IMR-90 (cell line): Measurements from ENCODE around the gene FES. TPM values are rescaled to one million over a fixed set of nuclear protein-coding genes. Genes with fewer than 3 reads are reported as not detected.

ENCODE experiments used
- ATAC-seq: fragments of 200-7000 bp; cut with Tn5 transposase; 2 replicates; pipeline ENCODE4 v1.9.1; 2020; ENCODE audit warnings: low read depth, mild to moderate bottlenecking, moderate library complexity
- BruUV-seq: library from RNA; stranded (reverse); fragments of 400-500 nt; replicated peaks from 2 replicates; lab custom pipeline; 2021; lab: Mats Ljungman, UMichigan
- CTCF ChIA-PET: fragments of 300-600 bp; formaldehyde crosslinking; extraction: SDS; loops from one replicate; lab custom pipeline; 2021; ENCODE audit warnings: antibody characterized with exemption; lab: Yijun Ruan, JAX
- POLR2A ChIA-PET: fragments of 300-600 bp; sonication (Branson Sonifier 250); formaldehyde crosslinking; loops from one replicate; lab custom pipeline; 2022; ENCODE audit warnings: antibody characterized with exemption; ENCODE audit not compliant: unreplicated experiment; lab: Charles Lee
- DNase-seq: peaks from one replicate; pipeline ENCODE4 v3.0.0; 2013
- H2AFZ ChIP-seq: replicated peaks from 2 replicates; pipeline ENCODE3; 2013; ENCODE audit warnings: low read length, mild to moderate bottlenecking; ENCODE audit not compliant: poor library complexity
- H2AK5ac ChIP-seq: 2 replicates; pipeline ENCODE4 v1.6.1; 2013; ENCODE audit warnings: low read depth, low read length, inconsistent platforms
- H2AK9ac ChIP-seq: replicated peaks from 2 replicates; pipeline ENCODE3; 2013; ENCODE audit warnings: mild to moderate bottlenecking, low read depth, low read length, moderate library complexity; ENCODE audit not compliant: poor library complexity
- H2BK120ac ChIP-seq: 2 replicates; pipeline ENCODE4 v1.6.1; 2013; ENCODE audit warnings: low read depth, low read length, inconsistent platforms
- H2BK15ac ChIP-seq: 3 replicates; pipeline ENCODE4 v1.6.1; 2013; ENCODE audit warnings: low read depth, low read length, inconsistent platforms
- H2BK20ac ChIP-seq: 2 replicates; pipeline ENCODE4 v1.6.1; 2013; ENCODE audit warnings: low read depth, mild to moderate bottlenecking, inconsistent platforms, low read length, moderate library complexity
- H2BK5ac ChIP-seq: 2 replicates; pipeline ENCODE4 v1.6.1; 2013; ENCODE audit warnings: mild to moderate bottlenecking, low read depth, low read length, inconsistent platforms; ENCODE audit not compliant: poor library complexity, severe bottlenecking
- H3K14ac ChIP-seq: replicated peaks from 2 replicates; pipeline ENCODE4 v1.6.1; 2013; ENCODE audit warnings: low read depth, low read length, inconsistent platforms
- H3K18ac ChIP-seq: 2 replicates; pipeline ENCODE4 v1.6.1; 2013; ENCODE audit warnings: low read depth, low read length, control low read depth
- H3K23ac ChIP-seq: 2 replicates; pipeline ENCODE4 v1.6.1; 2013; ENCODE audit warnings: low read depth, low read length, inconsistent platforms
- H3K27ac ChIP-seq: 2 replicates; pipeline ENCODE4 v1.5.1; 2013; ENCODE audit warnings: mild to moderate bottlenecking, control low read depth, low read length; ENCODE audit not compliant: insufficient read depth
- H3K27me3 ChIP-seq: 2 replicates; pipeline ENCODE4 v1.6.1; 2013; ENCODE audit warnings: low read length; ENCODE audit not compliant: control insufficient read depth, insufficient read depth
- H3K36me3 ChIP-seq: 2 replicates; pipeline ENCODE4 v1.6.1; 2013; ENCODE audit warnings: low read length, mixed read lengths; ENCODE audit not compliant: control insufficient read depth, insufficient read depth
- H3K4ac ChIP-seq: 2 replicates; pipeline ENCODE4 v1.6.1; 2013; ENCODE audit warnings: low read depth, low read length, inconsistent platforms
- H3K4me1 ChIP-seq: 2 replicates; pipeline ENCODE4 v1.6.1; 2013; ENCODE audit warnings: low read length, mixed read lengths; ENCODE audit not compliant: control insufficient read depth, insufficient read depth
- H3K4me2 ChIP-seq: 2 replicates; pipeline ENCODE4 v1.6.1; 2013; ENCODE audit warnings: low read depth, mild to moderate bottlenecking, control low read depth, low read length, moderate library complexity
- H3K4me3 ChIP-seq: 2 replicates; pipeline ENCODE4 v1.5.1; 2013; ENCODE audit warnings: low read depth, mild to moderate bottlenecking, control low read depth, low read length, moderate library complexity; ENCODE audit not compliant: insufficient read depth
- H3K56ac ChIP-seq: 2 replicates; pipeline ENCODE4 v1.6.1; 2013; ENCODE audit warnings: low read length, inconsistent platforms; ENCODE audit not compliant: insufficient read depth; ENCODE audit errors: extremely low read depth
- H3K79me1 ChIP-seq, 2 experiments: 2 replicates each; pipeline ENCODE4 v1.6.1; 2013; ENCODE audit warnings: low read length in 2 of 2, inconsistent platforms in 1 of 2, low read depth in 1 of 2
- H3K9ac ChIP-seq: 2 replicates; pipeline ENCODE4 v1.6.1; 2013; ENCODE audit warnings: low read depth, low read length, control low read depth
- H3K9me1 ChIP-seq: 2 replicates; pipeline ENCODE4 v1.6.1; 2013; ENCODE audit warnings: low read length, inconsistent platforms; ENCODE audit not compliant: insufficient read depth
- H3K9me3 ChIP-seq: 2 replicates; pipeline ENCODE4 v1.6.1; 2013; ENCODE audit warnings: low read length; ENCODE audit not compliant: control insufficient read depth, insufficient read depth
- H4K20me1 ChIP-seq: 2 replicates; pipeline ENCODE4 v1.6.1; 2013; ENCODE audit warnings: low read length, inconsistent platforms; ENCODE audit not compliant: insufficient read depth
- H4K5ac ChIP-seq: 2 replicates; pipeline ENCODE4 v1.6.1; 2013; ENCODE audit warnings: mild to moderate bottlenecking, low read depth, low read length, control low read depth
- H4K8ac ChIP-seq, 2 experiments: 2 replicates each; pipeline ENCODE4 v1.6.1; 2013; ENCODE audit warnings: low read depth in 2 of 2, low read length in 2 of 2, control low read depth in 1 of 2, inconsistent platforms in 1 of 2
- H4K91ac ChIP-seq: 2 replicates; pipeline ENCODE4 v1.6.1; 2013; ENCODE audit warnings: low read depth, low read length, inconsistent platforms; ENCODE audit not compliant: insufficient read depth
- BHLHE40 ChIP-seq: fragments of 150-350 bp; IDR thresholded peaks from 2 replicates; pipeline ENCODE4 v1.6.1; 2016; ENCODE audit warnings: mild to moderate bottlenecking, low read depth, low read length
- CEBPB ChIP-seq: IDR thresholded peaks from 2 replicates; pipeline ENCODE4 v1.6.1; 2012; ENCODE audit warnings: low read depth, low read length, improper control_type of control experiment
- CHD1 ChIP-seq: IDR thresholded peaks from 2 replicates; pipeline ENCODE4 v1.6.1; 2012; ENCODE audit warnings: low read depth, low read length, improper control_type of control experiment
- CTCF ChIP-seq: conservative IDR thresholded peaks from 2 replicates; pipeline ENCODE4 v1.5.1; 2012; ENCODE audit warnings: mild to moderate bottlenecking, low read depth, low read length, improper control_type of control experiment
- ELK1 ChIP-seq: fragments of 150-350 bp; IDR thresholded peaks from 2 replicates; pipeline ENCODE4 v1.6.1; 2016; ENCODE audit warnings: low read depth, mild to moderate bottlenecking, low read length, moderate library complexity, borderline replicate concordance
- FOS ChIP-seq: fragments of 150-350 bp; IDR thresholded peaks from 2 replicates; pipeline ENCODE4 v1.6.1; 2016; ENCODE audit warnings: low read depth, low read length
- MAFK ChIP-seq: IDR thresholded peaks from 2 replicates; pipeline ENCODE4 v1.6.1; 2012; ENCODE audit warnings: low read depth, low read length, improper control_type of control experiment
- MAZ ChIP-seq: IDR thresholded peaks from 2 replicates; pipeline ENCODE4 v1.6.1; 2012; ENCODE audit warnings: low read depth, mild to moderate bottlenecking, low read length, improper control_type of control experiment, moderate library complexity, borderline replicate concordance
- MXI1 ChIP-seq: IDR thresholded peaks from 2 replicates; pipeline ENCODE4 v1.6.1; 2012; ENCODE audit warnings: low read depth, mild to moderate bottlenecking, low read length, moderate library complexity, borderline replicate concordance
- NFE2L2 ChIP-seq: fragments of 150-350 bp; IDR thresholded peaks from 2 replicates; pipeline ENCODE4 v1.6.1; 2016; ENCODE audit warnings: low read depth, mild to moderate bottlenecking, low read length
- POLR2A ChIP-seq: IDR thresholded peaks from 2 replicates; pipeline ENCODE4 v1.6.1; 2012; ENCODE audit warnings: mild to moderate bottlenecking, low read depth, low read length
- RAD21 ChIP-seq: IDR thresholded peaks from 2 replicates; pipeline ENCODE4 v1.6.1; 2012; ENCODE audit warnings: low read length, improper control_type of control experiment
- RCOR1 ChIP-seq: IDR thresholded peaks from 2 replicates; pipeline ENCODE4 v1.6.1; 2012; ENCODE audit warnings: mild to moderate bottlenecking, low read length, improper control_type of control experiment; ENCODE audit not compliant: insufficient replicate concordance
- RFX5 ChIP-seq: IDR thresholded peaks from 2 replicates; pipeline ENCODE4 v1.8.0; 2012; ENCODE audit warnings: low read depth, mild to moderate bottlenecking, low read length, moderate library complexity
- SMC3 ChIP-seq: fragments of 150-350 bp; IDR thresholded peaks from 2 replicates; pipeline ENCODE4 v1.6.1; 2016; ENCODE audit warnings: low read depth, mild to moderate bottlenecking, antibody characterized with exemption, low read length, moderate library complexity
- USF2 ChIP-seq: fragments of 150-350 bp; IDR thresholded peaks from 2 replicates; pipeline ENCODE4 v1.6.1; 2017; ENCODE audit warnings: mild to moderate bottlenecking, antibody characterized with exemption, low read length, low read depth
- WGBS, 2 experiments: methylation state at CpG; one replicate each; pipeline versions ENCODE4 v1.1.5 to v1.1.7; 2013; ENCODE audit warnings: missing lambda C conversion rate in 2 of 2; ENCODE audit not compliant: insufficient read length in 1 of 2; ENCODE audit errors: extremely low coverage in 2 of 2; 5-methylcytosine and 5-hydroxymethylcytosine counted together
- dilution Hi-C: fragments of 300-500 bp; cut with HindIII; formaldehyde crosslinking; loops from one replicate; pipeline ENCODE4 v1.14.3; 2018; ENCODE audit warnings: low sequenced_read_pairs; ENCODE audit not compliant: unreplicated experiment
- in situ Hi-C: fragments of 300-500 bp; cut with MboI; formaldehyde crosslinking; loops from 3 replicates; pipeline ENCODE4 v1.14.3; 2019; ENCODE audit warnings: low sequenced_read_pairs, inconsistent platforms, mixed read lengths
- intact Hi-C: fragments of 100-400 bp; cut with micrococcal nuclease; formaldehyde crosslinking; loops from 2 replicates; pipeline ENCODE4 v1.10.0; 2022
- polyA plus RNA-seq, 3 experiments: library from polyadenylated mRNA; depleted of rRNA; stranded (reverse); fragments of >200 nt; gene quantifications; 2 replicates each; pipeline ENCODE4 v1.2.3, GENCODE V29; 2012; ENCODE audit warnings: low replicate concordance in 1 of 3
- total RNA-seq: library from RNA; depleted of rRNA; stranded (reverse); fragments of >200 nt; gene quantifications from 2 replicates; pipeline ENCODE4 v1.2.3, GENCODE V29; 2012

Gene FES
- total and polyA plus RNA-seq, 2 of the 4 experiments (the other 2 are of a cell fraction): 10.5 to 11.7 TPM

GRCh38 chr15:90879730-90880366, 4.5 kb upstream of the FES start:
- Histone ChIP-seq H3K27me3 (no peaks in the 10 kb centered on the region), H3K4me1 (peaks cover 10% of the 10 kb centered on the region), H2BK120ac (no peak overlapping the region), H3K9ac (no peak overlapping the region), H3K4me2 (no peak overlapping the region), H3K18ac (no peak overlapping the region), H3K27ac (no peak overlapping the region), H3K23ac (no peak overlapping the region), H3K4ac (no peak overlapping the region), H2BK5ac (no peak overlapping the region), H3K56ac (no peak overlapping the region), H3K4me3 (no peak overlapping the region), H4K8ac (no peak overlapping the region), H3K9me3 (no peaks in the 10 kb centered on the region), H2BK15ac (no peak overlapping the region), H2BK20ac (no peak overlapping the region), H3K14ac (no peak overlapping the region), H2AK5ac (no peak overlapping the region), H3K36me3 (peaks cover 62% of the 10 kb centered on the region), H3K79me1 (peaks cover 9 to 30% of the 10 kb centered on the region in 2 experiments; a peak in 3 of 4 replicates), H3K9me1 (no peaks in the 10 kb centered on the region), H4K20me1 (no peaks in the 10 kb centered on the region; the same call in 1 of the 2 replicates), H2AK9ac (no peak overlapping the region), H2AFZ (no peak overlapping the region), H4K91ac (no peak overlapping the region), H4K5ac (no peak overlapping the region)
- dilution Hi-C loops (no loop called here), in situ Hi-C loops (loop anchor here (10.0 to 25.0 kb wide), 2 partner anchors 385 to 568 kb away; no protein-coding TSS in a partner anchor), intact Hi-C loops (no loop called here)
- no peak for DNase-seq
- no TSS peak for BruUV-seq
- POLR2A ChIA-PET: no interaction called here
- CTCF ChIA-PET: no interaction called here
- WGBS, 2 experiments: 94% methylated on average over 23 of the region's 35 CpGs; no CpG with 5 or more reads in 1 of the 2 experiments
- TF ChIP-seq ELK1 (no peak), FOS (no peak), RCOR1 (no peak), CHD1 (no peak), RFX5 (no peak), CEBPB (no peak), MAFK (no peak), USF2 (no peak), CTCF (no peak), NFE2L2 (no peak), BHLHE40 (no peak), MAZ (no peak), RAD21 (no peak), MXI1 (no peak), SMC3 (no peak), POLR2A (no peak)
- ATAC-seq: no peak
